ENCODE data around the gene CCDC66.

The CCDC66 gene

GRCh38 chr3:56624725-56625124 lies 67.8 kb downstream of the CCDC66 start:
- no peak for DNase-seq

- DNase-seq, result no peak
Observed at GRCh38 chr3:56629047-56629446, 72.1 kb downstream of the CCDC66 start.

GRCh38 chr3:56629451-56629850 lies 72.5 kb downstream of the CCDC66 start:
- no peak for DNase-seq

GRCh38 chr3:56630966-56631365 lies 74.0 kb downstream of the CCDC66 start:
- no peak for DNase-seq

GRCh38 chr3:56633181-56633580 lies 76.2 kb downstream of the CCDC66 start:
- DNase-seq, result no peak

- no peak for DNase-seq
Observed at GRCh38 chr3:56633602-56634535, 76.9 kb downstream of the CCDC66 start.

GRCh38 chr3:56645407-56645806 lies 88.4 kb downstream of the CCDC66 start:
- DNase-seq, result no peak

- no peak for DNase-seq
Observed at GRCh38 chr3:56654460-56654859, 97.5 kb downstream of the CCDC66 start.

- no peak for DNase-seq
Observed at GRCh38 chr3:56655709-56656108, 98.7 kb downstream of the CCDC66 start.

- DNase-seq, result no peak
Observed at GRCh38 chr3:56664823-56665222, 107.8 kb downstream of the CCDC66 start.

GRCh38 chr3:56667973-56668579 lies 111.1 kb downstream of the CCDC66 start:
- no peak for DNase-seq

All from NCI-H1694 (cell line).